Loucy (cell line): ENCODE results near the gene LTF.

Experiments
- EZH2phosphoT487 ChIP-seq: fragments of 200-600 bp; IDR thresholded peaks from 2 replicates; pipeline ENCODE4 v1.6.1; 2018; ENCODE audit warnings: antibody characterized with exemption, mild to moderate bottlenecking, moderate library complexity, borderline replicate concordance
- TF ChIP-seq, protein P1 (sequence below): fragments of 200-600 bp; sonication (generic); conservative IDR thresholded peaks from 2 replicates; pipeline ENCODE4 v1.5.1; 2014; ENCODE audit warnings: mild to moderate bottlenecking, antibody characterized with exemption, low read length

DNA sequence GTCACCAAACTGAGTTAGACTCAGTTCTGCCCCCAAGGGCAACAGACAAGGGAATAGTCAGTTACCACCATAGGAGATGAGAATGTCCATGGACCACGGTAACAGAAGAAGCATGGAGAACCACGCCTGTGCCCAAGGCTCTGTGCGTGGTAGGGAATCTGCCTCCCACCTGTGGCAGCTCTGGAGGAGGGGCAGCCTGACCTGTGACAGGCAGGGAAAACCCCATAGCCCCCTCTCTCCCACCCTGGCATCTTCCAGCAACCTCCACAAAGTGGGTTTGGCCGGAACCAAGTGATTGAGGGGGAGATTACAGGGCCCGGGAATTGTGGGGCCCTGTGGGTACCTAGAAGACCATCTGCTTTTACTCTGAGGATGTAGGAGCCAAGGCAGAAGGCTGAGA is 14.3 kb upstream of the LTF start:
- TF ChIP-seq, protein P1, sequence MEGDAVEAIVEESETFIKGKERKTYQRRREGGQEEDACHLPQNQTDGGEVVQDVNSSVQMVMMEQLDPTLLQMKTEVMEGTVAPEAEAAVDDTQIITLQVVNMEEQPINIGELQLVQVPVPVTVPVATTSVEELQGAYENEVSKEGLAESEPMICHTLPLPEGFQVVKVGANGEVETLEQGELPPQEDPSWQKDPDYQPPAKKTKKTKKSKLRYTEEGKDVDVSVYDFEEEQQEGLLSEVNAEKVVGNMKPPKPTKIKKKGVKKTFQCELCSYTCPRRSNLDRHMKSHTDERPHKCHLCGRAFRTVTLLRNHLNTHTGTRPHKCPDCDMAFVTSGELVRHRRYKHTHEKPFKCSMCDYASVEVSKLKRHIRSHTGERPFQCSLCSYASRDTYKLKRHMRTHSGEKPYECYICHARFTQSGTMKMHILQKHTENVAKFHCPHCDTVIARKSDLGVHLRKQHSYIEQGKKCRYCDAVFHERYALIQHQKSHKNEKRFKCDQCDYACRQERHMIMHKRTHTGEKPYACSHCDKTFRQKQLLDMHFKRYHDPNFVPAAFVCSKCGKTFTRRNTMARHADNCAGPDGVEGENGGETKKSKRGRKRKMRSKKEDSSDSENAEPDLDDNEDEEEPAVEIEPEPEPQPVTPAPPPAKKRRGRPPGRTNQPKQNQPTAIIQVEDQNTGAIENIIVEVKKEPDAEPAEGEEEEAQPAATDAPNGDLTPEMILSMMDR, result no peak
- TF ChIP-seq EZH2phosphoT487, result no peak
